ENCODE data around the gene SLC16A3. TPM values are rescaled to one million over a fixed set of nuclear protein-coding genes. Genes with fewer than 3 reads are reported as not detected.

Gene SLC16A3
- total RNA-seq, 1 experiment from 2014 or later = 355 TPM

DNA sequence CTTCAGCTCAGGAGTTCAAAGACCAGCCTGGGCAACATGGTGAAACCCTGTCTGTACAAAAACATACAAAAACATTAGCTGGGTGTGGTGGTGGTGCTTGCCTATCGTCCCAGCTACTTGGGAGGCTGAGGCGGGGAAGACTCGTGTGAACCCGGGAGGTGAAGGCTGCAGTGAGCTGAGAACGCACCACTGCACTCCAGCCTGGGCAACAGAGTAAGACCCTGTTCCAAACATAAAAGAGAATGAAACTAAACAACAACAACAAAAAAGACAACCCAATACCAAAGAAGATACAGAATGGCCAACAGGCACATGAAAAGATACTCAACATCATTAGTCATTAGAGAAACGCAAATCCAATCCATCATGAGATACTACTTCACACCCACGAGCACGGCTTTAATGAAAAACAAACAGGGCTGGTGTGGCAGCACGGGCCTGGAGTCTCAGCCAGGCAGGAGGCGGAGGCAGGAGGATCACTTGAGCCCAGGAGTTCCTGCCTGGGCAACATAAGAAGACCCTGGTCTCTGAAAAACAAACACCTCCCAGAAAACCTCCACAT, 7.4 kb upstream of the SLC16A3 start:
- no peak for DNase-seq (ENCODE audit: low read depth)

DNA sequence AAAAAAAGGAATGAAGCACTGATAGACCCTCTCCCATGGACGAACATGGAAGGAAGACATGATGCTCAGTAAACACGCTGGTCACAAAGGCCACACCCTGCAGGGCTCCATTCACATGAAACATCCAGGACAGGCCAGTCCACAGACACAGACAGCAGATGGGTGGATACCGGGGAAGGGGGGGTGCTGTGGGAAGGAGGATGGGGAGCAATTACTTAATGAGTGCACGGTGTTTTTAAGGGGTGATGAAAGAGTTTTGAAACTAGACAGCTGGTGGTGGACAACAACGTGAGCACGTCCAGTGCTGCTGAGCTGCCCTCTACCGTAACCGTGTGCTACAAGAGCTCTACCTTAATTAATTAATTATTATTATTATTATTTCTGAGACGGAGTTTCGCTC, 6.0 kb upstream of the SLC16A3 start:
- DNase-seq (ENCODE audit: low read depth) = no peak

DNA sequence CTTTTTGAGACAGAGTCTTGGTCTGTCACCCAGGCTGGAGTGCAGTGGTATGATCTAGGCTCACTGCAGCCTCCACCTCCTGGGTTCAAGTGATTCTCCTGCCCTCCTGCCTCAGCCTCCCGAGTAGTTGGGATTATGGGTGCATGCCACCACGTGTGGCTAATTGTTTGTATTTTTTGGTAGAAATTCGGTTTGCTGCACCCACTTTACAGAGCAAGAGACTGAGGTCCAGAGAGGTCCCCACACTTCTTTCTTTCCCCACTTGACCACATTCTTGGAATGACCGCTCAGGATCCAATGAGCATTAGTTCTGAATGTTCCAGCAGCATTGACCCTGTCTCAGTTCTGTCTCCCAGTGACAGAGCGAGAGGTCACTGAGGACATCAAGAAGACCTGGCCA, 5.3 kb upstream of the SLC16A3 start:
- DNase-seq (ENCODE audit: low read depth) = no peak

DNA sequence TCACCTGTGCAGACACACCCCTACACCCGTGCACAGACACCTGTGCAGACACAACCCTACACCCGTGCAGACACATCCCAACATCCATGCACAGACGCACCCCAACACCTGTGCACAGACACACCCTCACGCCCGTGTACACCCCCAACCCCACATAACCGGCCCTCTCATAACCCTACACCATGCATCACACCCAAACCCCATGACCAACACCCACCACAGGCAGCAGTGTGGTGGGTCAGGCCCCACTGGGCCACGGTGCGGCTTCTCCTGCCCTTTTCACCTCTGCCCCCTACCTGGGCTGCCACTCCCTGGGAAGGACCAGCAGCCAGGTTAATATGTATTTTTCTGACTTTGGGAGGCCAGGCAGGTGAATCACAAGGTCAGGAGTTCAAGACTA, 4.2 kb upstream of the SLC16A3 start:
- no peak for DNase-seq (ENCODE audit: low read depth)

DNA sequence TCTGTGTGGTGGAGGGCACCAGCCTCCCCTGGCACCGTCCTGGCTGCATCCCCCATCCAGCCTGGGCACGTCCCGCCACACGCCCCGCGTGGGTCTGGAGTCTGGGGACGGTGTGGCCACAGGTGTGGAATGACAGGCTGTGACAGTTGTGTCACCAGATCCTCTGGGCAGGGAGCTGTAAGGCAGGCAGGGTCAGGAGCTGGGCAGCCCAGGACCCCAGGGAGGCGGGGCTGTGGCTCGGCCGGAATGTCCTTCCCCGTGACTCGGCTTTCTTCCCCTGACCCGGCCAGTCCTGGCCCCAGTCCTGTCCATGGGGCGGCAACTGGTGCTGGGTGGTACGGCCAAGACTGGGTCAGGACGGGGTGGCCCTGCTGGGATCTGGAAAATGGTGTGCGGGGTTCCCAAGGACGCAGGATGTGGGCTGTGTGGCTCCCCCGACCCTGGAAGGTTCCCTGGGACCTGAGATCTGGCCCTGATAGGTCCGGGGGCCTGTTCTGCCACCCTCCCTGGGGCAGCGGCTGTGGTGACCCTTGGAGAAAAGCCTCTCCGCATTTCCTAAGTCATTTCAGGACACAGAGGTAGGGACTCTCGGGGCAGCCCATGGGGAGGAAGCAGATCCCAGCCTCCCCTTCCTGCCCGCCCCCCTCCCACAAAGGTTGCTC, 3.3 kb upstream of the SLC16A3 start:
- no peak for DNase-seq (ENCODE audit: low read depth)

DNA sequence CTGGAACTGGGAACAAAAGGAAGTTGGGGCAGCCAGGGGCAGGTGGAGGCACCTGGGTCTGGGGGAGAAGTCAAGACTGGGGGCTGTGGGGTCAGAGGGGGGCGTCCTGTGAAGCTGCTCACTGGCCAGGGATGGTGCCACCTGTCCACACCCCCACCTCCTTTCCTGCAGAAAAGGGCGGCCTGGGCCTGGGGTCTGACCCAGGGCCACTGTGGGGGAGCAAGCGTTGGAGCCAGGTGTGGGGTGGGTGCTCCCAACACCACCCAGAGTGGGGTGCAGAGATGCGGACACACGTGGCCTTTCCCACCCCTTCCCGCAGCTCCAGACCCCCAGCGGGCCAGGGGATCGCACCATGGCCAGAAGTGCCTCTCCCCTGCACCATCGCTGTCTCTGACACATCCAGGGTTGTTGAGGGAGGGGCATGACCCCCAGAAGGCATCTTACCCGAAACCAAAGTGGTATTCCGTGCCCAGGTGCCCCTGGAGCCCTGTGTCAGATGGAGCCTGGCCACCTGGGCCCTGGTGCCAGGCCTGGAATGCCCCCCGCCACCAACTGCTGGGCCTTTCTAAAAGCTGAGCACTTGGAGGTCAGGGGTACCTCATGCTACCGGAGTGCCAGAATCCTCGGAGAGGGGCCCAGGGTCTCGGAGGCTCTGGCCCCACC, 2.6 kb upstream of the SLC16A3 start:
- no peak for DNase-seq (ENCODE audit: low read depth)

GRCh38 chr17:82226809-82227628, 1.8 kb upstream of the SLC16A3 start:
- no peak for DNase-seq (ENCODE audit: low read depth)

GRCh38 chr17:82227629-82228277, 1.1 kb upstream of the SLC16A3 start:
- DNase-seq (ENCODE audit: low read depth) = no peak

DNA sequence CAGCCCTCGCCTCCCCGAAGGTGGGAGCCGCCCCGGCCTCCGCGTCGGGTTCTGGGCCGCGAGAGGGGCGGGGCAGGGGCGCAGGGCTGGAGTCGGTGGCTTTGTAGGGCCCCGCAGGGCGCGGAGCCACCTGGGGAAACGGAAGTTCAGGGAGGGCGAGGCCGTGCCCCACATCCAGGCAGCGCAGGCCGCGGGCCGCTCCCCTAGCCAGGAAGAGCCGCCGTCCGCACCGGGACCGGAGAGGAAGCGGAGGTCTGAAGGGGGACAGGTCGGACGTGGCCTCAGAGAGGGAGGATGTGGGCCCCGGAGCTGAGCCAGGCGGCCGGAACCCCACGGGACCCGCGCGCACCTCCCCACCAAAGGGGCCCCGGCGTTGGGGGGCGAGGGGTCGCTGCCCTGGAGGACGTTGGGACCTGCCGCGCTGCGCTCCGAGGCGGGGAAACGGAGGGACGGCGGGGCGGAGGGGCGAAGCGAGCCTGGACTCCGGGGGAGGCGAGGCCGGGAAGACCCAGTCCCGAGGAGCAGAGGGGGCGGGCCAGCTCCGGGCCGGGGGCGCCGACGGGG, 482 bp upstream of the SLC16A3 start:
- no peak for DNase-seq (ENCODE audit: low read depth)

- DNase-seq (ENCODE audit: low read depth) = peak; percentile 54
Observed at GRCh38 chr17:82229698-82230608, 1.1 kb downstream of the SLC16A3 start.

DNA sequence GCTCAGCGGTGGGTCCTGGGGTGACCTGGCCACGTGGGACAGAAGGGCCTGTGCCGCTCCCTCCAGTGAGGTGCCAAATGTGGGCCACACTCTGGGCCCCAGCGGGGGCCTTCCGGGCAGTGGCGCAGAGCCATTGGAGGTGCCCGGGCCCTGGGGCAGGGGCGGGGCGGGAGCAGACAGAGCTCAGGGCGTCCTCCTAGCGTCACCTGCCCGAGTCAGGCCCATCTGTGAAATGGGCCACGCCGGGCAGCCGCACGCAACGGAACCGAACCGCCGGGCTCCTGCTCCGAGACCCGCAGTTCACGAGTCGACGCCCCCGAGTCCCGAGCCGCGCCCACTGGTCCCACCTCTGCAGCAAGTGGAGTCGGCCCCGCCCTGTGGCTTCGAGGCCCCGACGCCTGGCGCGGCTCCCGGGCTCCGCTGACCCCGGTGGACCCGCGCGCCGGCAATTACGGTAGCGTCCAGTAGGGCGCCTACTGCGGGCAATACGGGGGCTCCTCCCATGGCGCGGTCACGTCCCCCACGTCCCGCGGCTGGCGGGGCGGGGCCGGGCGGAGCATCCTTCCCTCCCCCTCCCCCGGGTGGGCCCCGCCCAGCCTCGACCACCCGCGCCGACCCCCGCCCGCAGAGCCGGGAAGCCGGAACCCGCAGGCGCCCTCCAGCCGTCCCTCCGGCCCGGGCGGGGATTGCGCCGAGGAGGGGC, 1.9 kb downstream of the SLC16A3 start:
- peak; percentile 92 for DNase-seq (ENCODE audit: low read depth)

DNA sequence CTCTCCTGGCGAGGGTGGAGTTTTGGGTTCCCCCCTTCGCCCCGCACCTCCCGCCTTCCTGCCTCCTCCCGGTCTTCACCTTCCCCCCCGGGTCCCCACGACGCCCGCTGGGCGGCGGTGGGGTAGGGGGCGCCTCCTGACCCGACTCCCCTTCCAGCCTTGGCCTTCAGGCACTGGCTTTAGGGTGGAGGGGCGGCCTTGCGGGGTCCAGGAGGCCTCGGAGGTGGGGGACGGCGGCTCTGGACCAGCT, 2.4 kb downstream of the SLC16A3 start:
- no peak for DNase-seq (ENCODE audit: low read depth)

GRCh38 chr17:82231562-82232321, 2.9 kb downstream of the SLC16A3 start:
- DNase-seq (ENCODE audit: low read depth) = peak; percentile 72

GRCh38 chr17:82232322-82232820, 3.5 kb downstream of the SLC16A3 start:
- DNase-seq (ENCODE audit: low read depth) = no peak

GRCh38 chr17:82232876-82233785, 4.3 kb downstream of the SLC16A3 start:
- DNase-seq (ENCODE audit: low read depth) = no peak

GRCh38 chr17:82234211-82235055, 5.6 kb downstream of the SLC16A3 start:
- DNase-seq (ENCODE audit: low read depth) = no peak

Data from HT1080 (cell line).